Tibial nerve (tissue), 3 donors: ENCODE data around the gene FOXP4.

Source experiments
- POLR2A ChIP-seq, 2 donors: fragments of 450-650 bp; IDR thresholded peaks; one replicate each; pipeline ENCODE4 v1.6.1; 2017; ENCODE audit warnings: antibody characterized with exemption in 2 of 2, mild to moderate bottlenecking in 2 of 2, moderate library complexity in 2 of 2
- TF ChIP-seq, protein P1 (sequence below), 5 experiments: fragments of 200-600 bp in 3 of 5; fragments of 450-650 bp in 2 of 5; sonication (generic) in 3 of 5; IDR thresholded peaks; one replicate each; pipeline ENCODE4 v1.5.1; 2016 to 2019; ENCODE audit warnings: antibody characterized with exemption in 5 of 5, mild to moderate bottlenecking in 3 of 5, moderate library complexity in 2 of 5

DNA sequence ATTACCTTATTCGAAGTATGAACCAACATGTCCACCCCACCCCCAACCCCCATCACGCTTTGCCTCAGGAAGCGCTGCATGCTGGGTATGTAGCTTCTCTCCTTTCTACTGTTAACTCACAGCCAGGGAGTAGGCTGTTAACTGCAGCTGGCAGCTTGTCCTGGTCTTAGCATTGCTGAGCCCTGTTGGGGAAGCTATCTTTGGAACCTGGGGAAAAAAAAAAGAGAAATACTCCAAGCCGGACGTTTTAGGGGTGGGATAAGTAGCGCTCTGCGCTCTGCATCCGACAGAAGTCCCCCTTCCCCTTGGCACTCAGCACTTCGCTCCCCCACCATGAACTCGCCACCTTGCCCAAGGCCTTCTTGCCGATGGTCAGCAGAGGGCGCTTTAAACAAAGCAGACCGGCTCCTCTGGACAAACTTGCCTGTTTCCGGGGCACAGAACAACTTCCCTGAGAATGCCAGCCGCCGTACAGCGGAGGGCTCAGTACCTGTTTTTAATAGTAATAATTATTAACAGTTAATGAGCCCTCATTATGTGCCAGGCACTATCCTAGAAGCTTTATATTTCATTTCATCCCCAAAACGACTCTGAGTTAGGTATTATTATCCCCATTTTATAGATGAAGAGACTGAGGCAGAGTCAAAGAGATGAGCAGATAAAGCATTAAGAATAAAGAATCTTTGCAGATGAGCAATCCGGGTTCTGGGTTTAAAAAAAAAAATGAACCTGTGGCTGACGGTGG lies 56.9 kb downstream of the FOXP4 start:
- no peak for TF ChIP-seq POLR2A (IDR thresholded peaks at IDR 0.05)
- TF ChIP-seq, protein P1, sequence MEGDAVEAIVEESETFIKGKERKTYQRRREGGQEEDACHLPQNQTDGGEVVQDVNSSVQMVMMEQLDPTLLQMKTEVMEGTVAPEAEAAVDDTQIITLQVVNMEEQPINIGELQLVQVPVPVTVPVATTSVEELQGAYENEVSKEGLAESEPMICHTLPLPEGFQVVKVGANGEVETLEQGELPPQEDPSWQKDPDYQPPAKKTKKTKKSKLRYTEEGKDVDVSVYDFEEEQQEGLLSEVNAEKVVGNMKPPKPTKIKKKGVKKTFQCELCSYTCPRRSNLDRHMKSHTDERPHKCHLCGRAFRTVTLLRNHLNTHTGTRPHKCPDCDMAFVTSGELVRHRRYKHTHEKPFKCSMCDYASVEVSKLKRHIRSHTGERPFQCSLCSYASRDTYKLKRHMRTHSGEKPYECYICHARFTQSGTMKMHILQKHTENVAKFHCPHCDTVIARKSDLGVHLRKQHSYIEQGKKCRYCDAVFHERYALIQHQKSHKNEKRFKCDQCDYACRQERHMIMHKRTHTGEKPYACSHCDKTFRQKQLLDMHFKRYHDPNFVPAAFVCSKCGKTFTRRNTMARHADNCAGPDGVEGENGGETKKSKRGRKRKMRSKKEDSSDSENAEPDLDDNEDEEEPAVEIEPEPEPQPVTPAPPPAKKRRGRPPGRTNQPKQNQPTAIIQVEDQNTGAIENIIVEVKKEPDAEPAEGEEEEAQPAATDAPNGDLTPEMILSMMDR (IDR thresholded peaks at IDR 0.05), result peak; percentile 86 to 91 (median 89)
